NCI-H748 (cell line): ENCODE results near the gene LCN9.
"Not testable (repeated sequence)": the region's sequence is repeated elsewhere in the genome, so short reads cannot be mapped to it uniquely, and the experiment has no call there.

Source experiments
- DNase-seq: peaks from one replicate; lab custom pipeline; 2025; ENCODE audit not compliant: unreplicated experiment; lab: John Stamatoyannopoulos, UW

Gene LCN9

GRCh38 chr9:135670721-135671590 lies 7.8 kb downstream of the LCN9 start:
- DNase-seq: no peak

- no peak for DNase-seq
These were observed 8.5 kb downstream of the LCN9 start for GRCh38 chr9:135671591-135672041.

- DNase-seq: not testable (repeated sequence)
These were observed 9.7 kb downstream of the LCN9 start for GRCh38 chr9:135672786-135673185.

- DNase-seq: no peak
These were observed 10.8 kb downstream of the LCN9 start for GRCh38 chr9:135673941-135674340.

GRCh38 chr9:135674977-135675376 lies 11.9 kb downstream of the LCN9 start:
- no peak for DNase-seq

- DNase-seq: no peak
These were observed 13.8 kb downstream of the LCN9 start for GRCh38 chr9:135676891-135677290.

GRCh38 chr9:135677641-135678168 lies 14.6 kb downstream of the LCN9 start:
- DNase-seq: peak; percentile 10

- no peak for DNase-seq
These were observed 15.3 kb downstream of the LCN9 start for GRCh38 chr9:135678236-135679017.

- DNase-seq: no peak
These were observed 16.9 kb downstream of the LCN9 start for GRCh38 chr9:135680056-135680455.

GRCh38 chr9:135681161-135681560 lies 18.1 kb downstream of the LCN9 start:
- no peak for DNase-seq

- DNase-seq: no peak
These were observed 20.4 kb downstream of the LCN9 start for GRCh38 chr9:135683401-135684034.

- no peak for DNase-seq
These were observed 21.6 kb downstream of the LCN9 start for GRCh38 chr9:135684691-135685090.

- DNase-seq: no peak
These were observed 24.1 kb downstream of the LCN9 start for GRCh38 chr9:135687216-135687615.

- no peak for DNase-seq
These were observed 25.9 kb downstream of the LCN9 start for GRCh38 chr9:135689011-135689410.

GRCh38 chr9:135690836-135691570 lies 27.9 kb downstream of the LCN9 start:
- DNase-seq: no peak

- no peak for DNase-seq
These were observed 29.3 kb downstream of the LCN9 start for GRCh38 chr9:135692410-135692809.

- DNase-seq: peak; percentile 35
These were observed 30.2 kb downstream of the LCN9 start for GRCh38 chr9:135693265-135693664.

- no peak for DNase-seq
These were observed 30.7 kb downstream of the LCN9 start for GRCh38 chr9:135693771-135694170.

- DNase-seq: no peak
These were observed 31.3 kb downstream of the LCN9 start for GRCh38 chr9:135694414-135694813.

GRCh38 chr9:135695036-135695435 lies 31.9 kb downstream of the LCN9 start:
- no peak for DNase-seq

GRCh38 chr9:135695642-135696041 lies 32.5 kb downstream of the LCN9 start:
- no peak for DNase-seq
